ENCODE measurements around the gene UMODL1. TPM values are rescaled to one million over a fixed set of nuclear protein-coding genes. Genes with fewer than 3 reads are reported as not detected.

The UMODL1 gene
- total RNA-seq, 2 experiments from 2014 or later, result 0.42 to 0.49 TPM

GRCh38 chr21:42036313-42036712, 34.8 kb upstream of the UMODL1 start:
- Histone ChIP-seq H3K9me3 (ENCODE audit: control insufficient read depth in 1 of 2, insufficient read depth in 1 of 2, low read length in 2 of 2) (no peaks in the 10 kb centered on the region), H3K27ac (ENCODE audit: low read depth in 1 of 2, low read length in 2 of 2) (no peak overlapping the region), H3K4me3 (ENCODE audit: low read length) (no peak overlapping the region), H3K36me3 (ENCODE audit: insufficient read depth, low read length) (no peaks in the 10 kb centered on the region), H3K4me1 (ENCODE audit: insufficient read depth, low read length) (no peaks in the 10 kb centered on the region), H3K27me3 (ENCODE audit: control insufficient read depth in 1 of 2, insufficient read depth in 2 of 2, low read length in 2 of 2) (no peaks in the 10 kb centered on the region)
- Mint-ChIP-seq H3K27me3 (no peaks in the 10 kb centered on the region), H3K27ac (no peak overlapping the region), H3K36me3 (ENCODE audit: low read depth) (no peaks in the 10 kb centered on the region), H3K4me1 (ENCODE audit: low read depth) (no peaks in the 10 kb centered on the region), H3K4me3 (no peak overlapping the region), H3K9me3 (no peaks in the 10 kb centered on the region)
- intact Hi-C loops (cut with DNase I, micrococcal nuclease), result no loop called here
- no peak for DNase-seq
- TF ChIP-seq, protein P1, sequence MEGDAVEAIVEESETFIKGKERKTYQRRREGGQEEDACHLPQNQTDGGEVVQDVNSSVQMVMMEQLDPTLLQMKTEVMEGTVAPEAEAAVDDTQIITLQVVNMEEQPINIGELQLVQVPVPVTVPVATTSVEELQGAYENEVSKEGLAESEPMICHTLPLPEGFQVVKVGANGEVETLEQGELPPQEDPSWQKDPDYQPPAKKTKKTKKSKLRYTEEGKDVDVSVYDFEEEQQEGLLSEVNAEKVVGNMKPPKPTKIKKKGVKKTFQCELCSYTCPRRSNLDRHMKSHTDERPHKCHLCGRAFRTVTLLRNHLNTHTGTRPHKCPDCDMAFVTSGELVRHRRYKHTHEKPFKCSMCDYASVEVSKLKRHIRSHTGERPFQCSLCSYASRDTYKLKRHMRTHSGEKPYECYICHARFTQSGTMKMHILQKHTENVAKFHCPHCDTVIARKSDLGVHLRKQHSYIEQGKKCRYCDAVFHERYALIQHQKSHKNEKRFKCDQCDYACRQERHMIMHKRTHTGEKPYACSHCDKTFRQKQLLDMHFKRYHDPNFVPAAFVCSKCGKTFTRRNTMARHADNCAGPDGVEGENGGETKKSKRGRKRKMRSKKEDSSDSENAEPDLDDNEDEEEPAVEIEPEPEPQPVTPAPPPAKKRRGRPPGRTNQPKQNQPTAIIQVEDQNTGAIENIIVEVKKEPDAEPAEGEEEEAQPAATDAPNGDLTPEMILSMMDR (IDR thresholded peaks at IDR 0.05), result no peak
- ChIA-PET CTCF (no interaction called here), POLR2A (no interaction called here)
- no peak for ATAC-seq (ENCODE audit: poor library complexity)

DNA sequence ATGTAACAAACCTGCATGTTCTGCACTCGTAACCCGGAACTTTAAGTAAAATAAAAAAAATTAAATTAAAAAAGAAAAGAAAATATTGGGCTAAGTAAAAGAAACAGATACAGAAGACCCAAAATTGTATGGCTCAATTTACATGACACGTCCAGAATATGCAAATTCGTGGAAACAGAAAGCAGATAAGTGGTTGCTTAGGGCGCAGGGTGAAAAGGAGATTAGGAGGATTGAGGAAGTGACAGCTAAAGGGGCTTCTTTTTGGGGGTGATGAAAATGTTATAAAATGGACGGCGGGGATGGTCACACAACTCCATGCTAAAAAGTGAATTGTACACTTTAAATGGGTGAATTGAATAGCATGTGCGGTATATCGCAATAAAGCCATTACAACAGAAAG, 33.6 kb upstream of the UMODL1 start:
- Histone ChIP-seq H3K9me3 (ENCODE audit: control insufficient read depth in 1 of 2, insufficient read depth in 1 of 2, low read length in 2 of 2) (no peaks in the 10 kb centered on the region), H3K27me3 (ENCODE audit: control insufficient read depth in 1 of 2, insufficient read depth in 2 of 2, low read length in 2 of 2) (no peaks in the 10 kb centered on the region), H3K36me3 (ENCODE audit: insufficient read depth, low read length) (no peaks in the 10 kb centered on the region), H3K27ac (ENCODE audit: low read depth in 1 of 2, low read length in 2 of 2) (no peak overlapping the region), H3K4me3 (ENCODE audit: low read length) (no peak overlapping the region), H3K4me1 (ENCODE audit: insufficient read depth, low read length) (no peaks in the 10 kb centered on the region)
- DNase-seq (no peak), ATAC-seq (ENCODE audit: poor library complexity) (no peak)
- H3K9me3 Mint-ChIP-seq, result no peaks in the 10 kb centered on the region
- no peak overlapping the region for H3K27ac Mint-ChIP-seq
- no peaks in the 10 kb centered on the region for H3K27me3 Mint-ChIP-seq
- H3K36me3 Mint-ChIP-seq (ENCODE audit: low read depth), result no peaks in the 10 kb centered on the region
- POLR2A ChIA-PET, result no interaction called here
- intact Hi-C loops (cut with DNase I, micrococcal nuclease), result no loop called here
- CTCF ChIA-PET, result no interaction called here
- TF ChIP-seq, protein P1 (IDR thresholded peaks at IDR 0.05), result no peak
- H3K4me1 Mint-ChIP-seq (ENCODE audit: low read depth), result no peaks in the 10 kb centered on the region
- no peak overlapping the region for H3K4me3 Mint-ChIP-seq

GRCh38 chr21:42037943-42038342, 33.2 kb upstream of the UMODL1 start:
- Mint-ChIP-seq H3K9me3 (no peaks in the 10 kb centered on the region), H3K27ac (no peak overlapping the region), H3K4me3 (no peak overlapping the region), H3K27me3 (no peaks in the 10 kb centered on the region), H3K4me1 (ENCODE audit: low read depth) (no peaks in the 10 kb centered on the region), H3K36me3 (ENCODE audit: low read depth) (no peaks in the 10 kb centered on the region)
- H3K9me3 ChIP-seq (ENCODE audit: control insufficient read depth in 1 of 2, insufficient read depth in 1 of 2, low read length in 2 of 2), result no peaks in the 10 kb centered on the region
- no peaks in the 10 kb centered on the region for H3K4me1 ChIP-seq (ENCODE audit: insufficient read depth, low read length)
- no peaks in the 10 kb centered on the region for H3K27me3 ChIP-seq (ENCODE audit: control insufficient read depth in 1 of 2, insufficient read depth in 2 of 2, low read length in 2 of 2)
- TF ChIP-seq, protein P1 (IDR thresholded peaks at IDR 0.05), result no peak
- CTCF ChIA-PET, result no interaction called here
- no peak for ATAC-seq (ENCODE audit: poor library complexity)
- H3K36me3 ChIP-seq (ENCODE audit: insufficient read depth, low read length), result no peaks in the 10 kb centered on the region
- POLR2A ChIA-PET, result no interaction called here
- intact Hi-C loops (cut with DNase I, micrococcal nuclease), result no loop called here
- no peak for DNase-seq
- H3K27ac ChIP-seq (ENCODE audit: low read depth in 1 of 2, low read length in 2 of 2), result no peak overlapping the region
- no peak overlapping the region for H3K4me3 ChIP-seq (ENCODE audit: low read length)

Measured in CD4-positive, alpha-beta T cell (primary cell).